GM18861 (cell line): ENCODE data around the gene PPIL1.

Experiments
- ATAC-seq: cut with Tn5 transposase; IDR thresholded peaks from one replicate; pipeline ENCODE4 v1.9.1; 2021; ENCODE audit not compliant: unreplicated experiment

The PPIL1 gene

GRCh38 chr6:36836111-36837021, 38.2 kb downstream of the PPIL1 start:
- no peak for ATAC-seq

- no peak for ATAC-seq
These were observed 39.8 kb downstream of the PPIL1 start for GRCh38 chr6:36834576-36835341.

GRCh38 chr6:36833182-36833789, 41.3 kb downstream of the PPIL1 start:
- no peak for ATAC-seq

GRCh38 chr6:36832313-36832712, 42.3 kb downstream of the PPIL1 start:
- ATAC-seq, result no peak

- no peak for ATAC-seq
These were observed 44.0 kb downstream of the PPIL1 start for GRCh38 chr6:36830577-36830976.

GRCh38 chr6:36829919-36830544, 44.6 kb downstream of the PPIL1 start:
- ATAC-seq, result no peak

GRCh38 chr6:36827261-36828079, 47.1 kb downstream of the PPIL1 start:
- no peak for ATAC-seq

- no peak for ATAC-seq
These were observed 47.9 kb downstream of the PPIL1 start for GRCh38 chr6:36826520-36827227.

- no peak for ATAC-seq
These were observed 48.6 kb downstream of the PPIL1 start for GRCh38 chr6:36825994-36826393.

- no peak for ATAC-seq
These were observed 49.2 kb downstream of the PPIL1 start for GRCh38 chr6:36825452-36825851.

GRCh38 chr6:36824253-36824652, 50.4 kb downstream of the PPIL1 start:
- no peak for ATAC-seq

GRCh38 chr6:36823421-36824096, 51.0 kb downstream of the PPIL1 start:
- ATAC-seq, result no peak

- no peak for ATAC-seq
These were observed 51.9 kb downstream of the PPIL1 start for GRCh38 chr6:36822506-36823269.

- ATAC-seq, result no peak
These were observed 52.8 kb downstream of the PPIL1 start for GRCh38 chr6:36821581-36822335.

- ATAC-seq, result no peak
These were observed 53.7 kb downstream of the PPIL1 start for GRCh38 chr6:36820700-36821580.

- no peak for ATAC-seq
These were observed 55.8 kb downstream of the PPIL1 start for GRCh38 chr6:36818756-36819155.

GRCh38 chr6:36817847-36818246, 56.8 kb downstream of the PPIL1 start:
- no peak for ATAC-seq
